HL-60 (cell line): ENCODE data around the gene CRYBA2.

Experiments
- GABPA ChIP-seq: IDR thresholded peaks from 2 replicates; pipeline ENCODE4 v1.6.1; 2012; ENCODE audit warnings: low read depth
- TF ChIP-seq, protein P1 (sequence below): IDR thresholded peaks from one replicate; pipeline ENCODE4 v1.5.1; 2011; ENCODE audit warnings: low read length, control low read depth, inconsistent platforms; ENCODE audit not compliant: insufficient read depth
- TF ChIP-seq, protein P2 (sequence below): IDR thresholded peaks from 2 replicates; pipeline ENCODE4 v1.6.1; 2012; ENCODE audit warnings: low read depth; ENCODE audit not compliant: insufficient replicate concordance

- TF ChIP-seq, protein P1, sequence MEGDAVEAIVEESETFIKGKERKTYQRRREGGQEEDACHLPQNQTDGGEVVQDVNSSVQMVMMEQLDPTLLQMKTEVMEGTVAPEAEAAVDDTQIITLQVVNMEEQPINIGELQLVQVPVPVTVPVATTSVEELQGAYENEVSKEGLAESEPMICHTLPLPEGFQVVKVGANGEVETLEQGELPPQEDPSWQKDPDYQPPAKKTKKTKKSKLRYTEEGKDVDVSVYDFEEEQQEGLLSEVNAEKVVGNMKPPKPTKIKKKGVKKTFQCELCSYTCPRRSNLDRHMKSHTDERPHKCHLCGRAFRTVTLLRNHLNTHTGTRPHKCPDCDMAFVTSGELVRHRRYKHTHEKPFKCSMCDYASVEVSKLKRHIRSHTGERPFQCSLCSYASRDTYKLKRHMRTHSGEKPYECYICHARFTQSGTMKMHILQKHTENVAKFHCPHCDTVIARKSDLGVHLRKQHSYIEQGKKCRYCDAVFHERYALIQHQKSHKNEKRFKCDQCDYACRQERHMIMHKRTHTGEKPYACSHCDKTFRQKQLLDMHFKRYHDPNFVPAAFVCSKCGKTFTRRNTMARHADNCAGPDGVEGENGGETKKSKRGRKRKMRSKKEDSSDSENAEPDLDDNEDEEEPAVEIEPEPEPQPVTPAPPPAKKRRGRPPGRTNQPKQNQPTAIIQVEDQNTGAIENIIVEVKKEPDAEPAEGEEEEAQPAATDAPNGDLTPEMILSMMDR, result no peak
- TF ChIP-seq, protein P2, sequence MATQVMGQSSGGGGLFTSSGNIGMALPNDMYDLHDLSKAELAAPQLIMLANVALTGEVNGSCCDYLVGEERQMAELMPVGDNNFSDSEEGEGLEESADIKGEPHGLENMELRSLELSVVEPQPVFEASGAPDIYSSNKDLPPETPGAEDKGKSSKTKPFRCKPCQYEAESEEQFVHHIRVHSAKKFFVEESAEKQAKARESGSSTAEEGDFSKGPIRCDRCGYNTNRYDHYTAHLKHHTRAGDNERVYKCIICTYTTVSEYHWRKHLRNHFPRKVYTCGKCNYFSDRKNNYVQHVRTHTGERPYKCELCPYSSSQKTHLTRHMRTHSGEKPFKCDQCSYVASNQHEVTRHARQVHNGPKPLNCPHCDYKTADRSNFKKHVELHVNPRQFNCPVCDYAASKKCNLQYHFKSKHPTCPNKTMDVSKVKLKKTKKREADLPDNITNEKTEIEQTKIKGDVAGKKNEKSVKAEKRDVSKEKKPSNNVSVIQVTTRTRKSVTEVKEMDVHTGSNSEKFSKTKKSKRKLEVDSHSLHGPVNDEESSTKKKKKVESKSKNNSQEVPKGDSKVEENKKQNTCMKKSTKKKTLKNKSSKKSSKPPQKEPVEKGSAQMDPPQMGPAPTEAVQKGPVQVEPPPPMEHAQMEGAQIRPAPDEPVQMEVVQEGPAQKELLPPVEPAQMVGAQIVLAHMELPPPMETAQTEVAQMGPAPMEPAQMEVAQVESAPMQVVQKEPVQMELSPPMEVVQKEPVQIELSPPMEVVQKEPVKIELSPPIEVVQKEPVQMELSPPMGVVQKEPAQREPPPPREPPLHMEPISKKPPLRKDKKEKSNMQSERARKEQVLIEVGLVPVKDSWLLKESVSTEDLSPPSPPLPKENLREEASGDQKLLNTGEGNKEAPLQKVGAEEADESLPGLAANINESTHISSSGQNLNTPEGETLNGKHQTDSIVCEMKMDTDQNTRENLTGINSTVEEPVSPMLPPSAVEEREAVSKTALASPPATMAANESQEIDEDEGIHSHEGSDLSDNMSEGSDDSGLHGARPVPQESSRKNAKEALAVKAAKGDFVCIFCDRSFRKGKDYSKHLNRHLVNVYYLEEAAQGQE, result no peak
- no peak for TF ChIP-seq GABPA
These were observed at the start of gene CRYBA2 for GRCh38 chr2:218993345-218994315.
